K562 (cell line): ENCODE results near the gene MCM9. TPM values are rescaled to one million over a fixed set of nuclear protein-coding genes. Genes with fewer than 3 reads are reported as not detected.
A peak's percentile ranks its signal among the peaks of the same experiment; 100 is the strongest.

Experiments
- FOXA3 ChIP-seq, 2 experiments: fragments of 450-650 bp in 1 of 2; sonication (generic) in 1 of 2; formaldehyde crosslinking; IDR thresholded peaks in 1 of 2; conservative IDR thresholded peaks in 1 of 2; 2 replicates each; pipeline versions ENCODE4 v1.4.0 to v1.8.0; 2020 to 2022; ENCODE audit warnings: mild to moderate bottlenecking in 2 of 2, missing genetic modification reagents in 1 of 2
- MCM3 ChIP-seq: fragments of 450-650 bp; IDR thresholded peaks from 2 replicates; pipeline ENCODE4 v1.6.1; 2016
- PHB2 ChIP-seq: fragments of 450-650 bp; IDR thresholded peaks from 2 replicates; pipeline ENCODE4 v1.6.1; 2017; ENCODE audit warnings: low read depth
- TAF1 ChIP-seq: IDR thresholded peaks from 2 replicates; pipeline ENCODE4 v1.6.1; 2011; ENCODE audit warnings: mild to moderate bottlenecking, low read length, moderate library complexity; ENCODE audit not compliant: insufficient read depth, control insufficient read depth, severe bottlenecking; ENCODE audit errors: extremely low read depth
- TFAM ChIP-seq: fragments of 250-450 bp; sonication (Bioruptor Pico); conservative IDR thresholded peaks from 2 replicates; pipeline ENCODE4 v1.5.0; 2021; ENCODE audit warnings: mild to moderate bottlenecking, moderate library complexity
- TOE1 ChIP-seq, 2 experiments: fragments of 450-650 bp in 1 of 2; sonication (generic) in 1 of 2; formaldehyde crosslinking in 1 of 2; IDR thresholded peaks; 2 replicates each; pipeline versions ENCODE4 v1.7.1 to v1.8.0; 2016 to 2022; ENCODE audit warnings: borderline replicate concordance in 2 of 2, mild to moderate bottlenecking in 2 of 2, antibody characterized with exemption in 1 of 2, inconsistent platforms in 1 of 2, low read depth in 1 of 2, missing genetic modification reagents in 1 of 2, moderate library complexity in 1 of 2
- YBX1 ChIP-seq: fragments of 450-650 bp; IDR thresholded peaks from 2 replicates; pipeline ENCODE4 v1.7.1; 2016; ENCODE audit warnings: mild to moderate bottlenecking
- ZNF143 ChIP-seq: sonication (generic); formaldehyde crosslinking; IDR thresholded peaks from 2 replicates; pipeline ENCODE4 v1.9.0; 2022; ENCODE audit warnings: mild to moderate bottlenecking, missing genetic modification reagents
- ZNF175 ChIP-seq: fragments of 200-800 bp; sonication (Bioruptor generic); IDR thresholded peaks from 2 replicates; pipeline ENCODE4 v1.6.1; 2016; ENCODE audit warnings: low read depth, mild to moderate bottlenecking, missing genetic modification characterization, missing compliant biosample characterization
- ZNF384 ChIP-seq: IDR thresholded peaks from 2 replicates; pipeline ENCODE4 v1.6.1; 2012; ENCODE audit warnings: low read depth, low read length, improper control_type of control experiment
- ZNF436 ChIP-seq: fragments of 250-450, 450-650 bp; sonication (Bioruptor Pico); formaldehyde crosslinking; IDR thresholded peaks from 2 replicates; pipeline ENCODE4 v1.7.0; 2020; ENCODE audit warnings: mild to moderate bottlenecking
- ZNF561 ChIP-seq: fragments of 450-650 bp; formaldehyde crosslinking; conservative IDR thresholded peaks from 2 replicates; pipeline ENCODE4 v1.4.0; 2020; ENCODE audit warnings: mild to moderate bottlenecking, moderate library complexity
- ZNF707 ChIP-seq: fragments of 250-450 bp; sonication (Bioruptor Pico); conservative IDR thresholded peaks from 2 replicates; pipeline ENCODE4 v1.8.0; 2022; ENCODE audit warnings: inconsistent platforms, mild to moderate bottlenecking, moderate library complexity
- ZNF764 ChIP-seq: fragments of 250-450 bp; sonication (Bioruptor Pico); IDR thresholded peaks from 2 replicates; pipeline ENCODE4 v1.4.0; 2020; ENCODE audit warnings: low read depth, mild to moderate bottlenecking, moderate library complexity
- polyA plus RNA-seq, 8 experiments: library from polyadenylated mRNA; depleted of rRNA in 4 of 8; stranded (reverse) in 5 of 8; unstranded in 3 of 8; fragments of >200 nt; fragmentation: Nextera tagmentation in 2 of 8; fragmentation: Illumina TruSeq in 1 of 8; extraction: Ambion mirVana in 2 of 8; extraction: Trizol in 1 of 8; gene quantifications; 2 replicates each; pipeline versions ENCODE4 v1.2.1 to v1.2.3, GENCODE V29; 2011 to 2014; ENCODE audit warnings: inconsistent platforms in 1 of 8, missing spikeins in 1 of 8
- total RNA-seq, 7 experiments: library from RNA; depleted of rRNA in 6 of 7; stranded (reverse); fragments of >200 nt in 6 of 7; fragmentation: Illumina TruSeq in 2 of 7; extraction: Trizol in 2 of 7; gene quantifications; 2 replicates each; pipeline versions ENCODE4 v1.2.1 to v1.2.3, GENCODE V29; 2011 to 2021; ENCODE audit warnings: low replicate concordance in 1 of 7
- TF ChIP-seq, protein P1 (sequence below), 2 experiments: fragments of 450-650 bp; IDR thresholded peaks; 2 replicates each; pipeline ENCODE4 v1.6.1; 2016
- TF ChIP-seq, protein P2 (sequence below): fragments of 250-450 bp; sonication (Bioruptor Pico); IDR thresholded peaks from 2 replicates; pipeline ENCODE4 v1.6.1; 2021; ENCODE audit warnings: mild to moderate bottlenecking

The MCM9 gene
- total and polyA plus RNA-seq, 9 of the 15 experiments (the other 6 are each of a cell fraction or from before 2014, with no cell fraction given): 4.8 to 16.7 (median 11.6) TPM

DNA sequence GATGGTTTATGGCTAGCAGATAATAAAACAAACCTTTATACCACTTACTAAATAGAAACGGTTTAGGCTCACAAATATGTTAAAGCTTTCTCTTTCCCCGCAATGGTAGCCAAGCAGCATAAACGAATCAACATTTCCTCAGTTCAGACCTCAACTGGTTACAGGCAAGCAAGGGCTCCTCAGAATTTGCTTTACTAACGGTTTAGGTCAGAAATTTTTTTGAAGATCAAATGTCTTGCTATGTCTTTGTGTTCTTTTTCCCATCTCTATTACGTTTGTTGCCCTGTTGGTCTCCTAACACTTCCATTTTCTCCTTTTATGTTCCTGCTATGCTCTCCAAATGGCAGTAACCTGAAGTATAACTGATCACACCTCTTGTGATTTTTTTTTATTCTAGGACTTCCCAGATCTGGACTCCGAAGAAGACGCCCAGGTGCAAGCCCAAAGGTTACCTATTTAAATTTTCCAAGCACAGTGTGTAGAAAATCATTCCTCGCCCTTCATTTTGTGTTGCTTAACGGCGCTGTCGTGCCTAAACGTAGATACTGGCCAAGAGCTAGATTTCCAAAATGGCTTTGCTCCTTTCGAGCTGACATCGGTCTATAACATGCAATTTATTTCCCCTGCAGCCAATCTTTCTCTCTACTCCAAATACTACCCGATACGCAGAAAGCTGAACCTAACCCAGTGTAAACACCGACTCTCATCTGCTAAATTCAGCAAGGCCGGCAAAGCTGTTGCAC is 41.7 kb downstream of the MCM9 start (continued):
- TF ChIP-seq FOXA3 (CRISPR knock-in tag; conservative IDR thresholded peaks at IDR 0.05 in 1 of 2, IDR thresholded peaks at IDR 0.05 in 1 of 2): no peak; a peak in 1 of 4 replicates
- TF ChIP-seq, protein P1, sequence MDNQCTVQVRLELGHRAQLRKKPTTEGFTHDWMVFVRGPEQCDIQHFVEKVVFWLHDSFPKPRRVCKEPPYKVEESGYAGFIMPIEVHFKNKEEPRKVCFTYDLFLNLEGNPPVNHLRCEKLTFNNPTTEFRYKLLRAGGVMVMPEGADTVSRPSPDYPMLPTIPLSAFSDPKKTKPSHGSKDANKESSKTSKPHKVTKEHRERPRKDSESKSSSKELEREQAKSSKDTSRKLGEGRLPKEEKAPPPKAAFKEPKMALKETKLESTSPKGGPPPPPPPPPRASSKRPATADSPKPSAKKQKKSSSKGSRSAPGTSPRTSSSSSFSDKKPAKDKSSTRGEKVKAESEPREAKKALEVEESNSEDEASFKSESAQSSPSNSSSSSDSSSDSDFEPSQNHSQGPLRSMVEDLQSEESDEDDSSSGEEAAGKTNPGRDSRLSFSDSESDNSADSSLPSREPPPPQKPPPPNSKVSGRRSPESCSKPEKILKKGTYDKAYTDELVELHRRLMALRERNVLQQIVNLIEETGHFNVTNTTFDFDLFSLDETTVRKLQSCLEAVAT (IDR thresholded peaks at IDR 0.05): peak; percentile 14 to 61; a peak in 2 of 4 replicates
- no peak for TF ChIP-seq PHB2
- TF ChIP-seq ZNF561 (CRISPR knock-in tag): no peak
- no peak for TF ChIP-seq ZNF764 (CRISPR knock-in tag)
- TF ChIP-seq ZNF143 (CRISPR knock-in tag): no peak
- TF ChIP-seq YBX1: no peak
- no peak for TF ChIP-seq ZNF175 (CRISPR knock-in tag)
- TF ChIP-seq ZNF436 (CRISPR knock-in tag): 0 out of 2 replicates have a peak, but pooled peaks have one; percentile 15
- TF ChIP-seq TAF1: no peak
- no peak for TF ChIP-seq MCM3
- TF ChIP-seq, protein P2, sequence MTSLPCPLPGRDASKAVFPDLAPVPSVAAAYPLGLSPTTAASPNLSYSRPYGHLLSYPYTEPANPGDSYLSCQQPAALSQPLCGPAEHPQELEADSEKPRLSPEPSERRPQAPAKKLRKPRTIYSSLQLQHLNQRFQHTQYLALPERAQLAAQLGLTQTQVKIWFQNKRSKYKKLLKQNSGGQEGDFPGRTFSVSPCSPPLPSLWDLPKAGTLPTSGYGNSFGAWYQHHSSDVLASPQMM: no peak
- 0 out of 2 replicates have a peak, but pooled peaks have one; percentile 11 for TF ChIP-seq ZNF707 (CRISPR knock-in tag)
- TF ChIP-seq TOE1 (IDR thresholded peaks at IDR 0.05; ENCODE audit: borderline replicate concordance): 0 out of 2 replicates have a peak, but pooled peaks have one; percentile 9
- no peak for TF ChIP-seq TOE1 (CRISPR knock-in tag; IDR thresholded peaks at IDR 0.05; ENCODE audit: borderline replicate concordance, low read depth)
- TF ChIP-seq TFAM (CRISPR knock-in tag): no peak
- 0 out of 2 replicates have a peak, but pooled peaks have one; percentile 32 for TF ChIP-seq ZNF384
